B cell (primary cell): Measurements from ENCODE around the gene RSAD1. TPM values are rescaled to one million over a fixed set of nuclear protein-coding genes. Genes with fewer than 3 reads are reported as not detected.

ENCODE experiments used
- ATAC-seq: fragments of 200-7000 bp; cut with Tn5 transposase; one replicate; pipeline ENCODE4 v1.10.0; 2021; ENCODE audit warnings: low read depth, mild to moderate bottlenecking, moderate number of reproducible peaks, moderate library complexity
- CTCF ChIA-PET: fragments of 350-600 bp; sonication (Branson Sonifier 250); formaldehyde crosslinking; loops from one replicate; lab custom pipeline; 2021; ENCODE audit warnings: antibody characterized with exemption, inconsistent platforms; lab: Charles Lee
- POLR2A ChIA-PET: fragments of 350-600 bp; sonication (Branson Sonifier 250); formaldehyde crosslinking; loops from one replicate; lab custom pipeline; 2021; ENCODE audit warnings: antibody characterized with exemption; lab: Charles Lee
- DNase-seq: peaks from one replicate; pipeline ENCODE4 v3.0.0; 2013
- H2AFZ ChIP-seq: 2 replicates; pipeline ENCODE4 v1.6.1; 2012; ENCODE audit warnings: mild to moderate bottlenecking, low read depth, low read length; ENCODE audit not compliant: insufficient read depth, poor library complexity, severe bottlenecking
- H3K27ac ChIP-seq, 2 donors: 1 replicate in 1 of 2; 2 replicates in 1 of 2; pipeline ENCODE4 v1.5.1; 2012 to 2013; ENCODE audit warnings: low read length in 2 of 2, mild to moderate bottlenecking in 2 of 2, moderate library complexity in 1 of 2
- H3K27me3 ChIP-seq, 4 experiments: fragments of 200-600 bp in 1 of 4; sonication (generic) in 1 of 4; replicated peaks in 1 of 4; 1 replicate in 2 of 4; 2 replicates in 2 of 4; pipeline versions ENCODE4 v1.6.1 to v1.7.0; 2013 to 2016; ENCODE audit warnings: low read length in 3 of 4, mild to moderate bottlenecking in 2 of 4, mixed read lengths in 1 of 4, moderate library complexity in 1 of 4; ENCODE audit not compliant: insufficient read depth in 4 of 4, control insufficient read depth in 3 of 4; ENCODE audit errors: control extremely low read depth in 1 of 4
- H3K36me3 ChIP-seq, 2 experiments: replicated peaks in 1 of 2; 1 replicate in 1 of 2; 2 replicates in 1 of 2; pipeline versions ENCODE4 v1.6.1 to v1.7.1; 2013; ENCODE audit warnings: low read length in 1 of 2; ENCODE audit not compliant: insufficient read depth in 2 of 2, control insufficient read depth in 1 of 2; ENCODE audit errors: control extremely low read depth in 1 of 2, extremely low read depth in 1 of 2
- H3K4me1 ChIP-seq, 2 donors: fragments of 200-600 bp in 1 of 2; sonication (generic) in 1 of 2; 1 replicate in 1 of 2; 2 replicates in 1 of 2; pipeline versions ENCODE4 v1.5.1 to v1.6.1; 2013 to 2017; ENCODE audit warnings: low read length in 2 of 2; ENCODE audit not compliant: control insufficient read depth in 2 of 2, insufficient read depth in 2 of 2
- H3K4me2 ChIP-seq: replicated peaks from 2 replicates; pipeline ENCODE3; 2012; ENCODE audit warnings: mild to moderate bottlenecking, low read depth, low read length; ENCODE audit not compliant: poor library complexity, severe bottlenecking
- H3K4me3 ChIP-seq, 5 experiments: fragments of 200-600 bp in 1 of 5; sonication (generic) in 1 of 5; 1 replicate in 3 of 5; 2 replicates in 2 of 5; pipeline versions ENCODE4 v1.5.1 to v1.7.0; 2011 to 2016; ENCODE audit warnings: low read length in 4 of 5, mild to moderate bottlenecking in 4 of 5, low read depth in 2 of 5, control low read depth in 1 of 5, moderate library complexity in 1 of 5; ENCODE audit not compliant: insufficient read depth in 1 of 5; ENCODE audit errors: control extremely low read depth in 1 of 5, extremely low read depth in 1 of 5
- H3K79me2 ChIP-seq: fragments of 200-600 bp; sonication (generic); one replicate; pipeline ENCODE4 v1.6.0; 2016; ENCODE audit warnings: low read length; ENCODE audit not compliant: control insufficient read depth, insufficient read depth
- H3K9ac ChIP-seq: fragments of 200-600 bp; sonication (generic); 2 replicates; pipeline ENCODE4 v1.6.1; 2017; ENCODE audit warnings: mild to moderate bottlenecking, low read length, moderate library complexity
- H3K9me3 ChIP-seq, 3 donors: one replicate each; pipeline versions ENCODE4 v1.6.1 to v1.7.1; 2013; ENCODE audit warnings: low read length in 2 of 3; ENCODE audit not compliant: control insufficient read depth in 2 of 3, insufficient read depth in 1 of 3; ENCODE audit errors: control extremely low read depth in 1 of 3
- H4K20me1 ChIP-seq: 2 replicates; pipeline ENCODE4 v1.6.0; 2012; ENCODE audit warnings: mild to moderate bottlenecking, low read length; ENCODE audit not compliant: insufficient read depth, control insufficient read depth, poor library complexity, severe bottlenecking
- H3K27ac Mint-ChIP-seq: one replicate; pipeline ENCODE4 v1.8.0; 2021; ENCODE audit warnings: mixed read lengths
- H3K27me3 Mint-ChIP-seq: one replicate; pipeline ENCODE4 v1.8.0; 2021; ENCODE audit warnings: mixed read lengths
- H3K4me1 Mint-ChIP-seq: one replicate; pipeline ENCODE4 v1.8.0; 2021; ENCODE audit warnings: mixed read lengths
- H3K4me3 Mint-ChIP-seq: one replicate; pipeline ENCODE4 v1.8.0; 2021; ENCODE audit warnings: mixed read lengths
- H3K9me3 Mint-ChIP-seq: one replicate; pipeline ENCODE4 v1.8.0; 2022; ENCODE audit warnings: mixed read lengths; ENCODE audit not compliant: insufficient read depth
- EZH2 ChIP-seq: IDR thresholded peaks from 2 replicates; pipeline ENCODE4 v1.6.1; 2012; ENCODE audit warnings: borderline replicate concordance, low read depth, mild to moderate bottlenecking, moderate library complexity, low read length; ENCODE audit not compliant: insufficient read depth, poor library complexity, severe bottlenecking
- WGBS: methylation state at CpG from one replicate; pipeline ENCODE4 v1.1.5; 2013; ENCODE audit warnings: missing lambda C conversion rate; ENCODE audit not compliant: insufficient coverage; 5-methylcytosine and 5-hydroxymethylcytosine counted together
- intact Hi-C: fragments of 100-400 bp; cut with micrococcal nuclease; formaldehyde crosslinking; loops from one replicate; pipeline ENCODE4 v1.10.0; 2022
- polyA plus RNA-seq: library from polyadenylated mRNA; depleted of rRNA; stranded (reverse); fragments of >200 nt; gene quantifications from 2 replicates; pipeline ENCODE4 v1.2.3, GENCODE V29; 2012
- total RNA-seq, 2 donors: library from RNA; stranded (reverse); fragments of 120-200 nt in 1 of 2; gene quantifications; 1 replicate in 1 of 2; 2 replicates in 1 of 2; pipeline versions ENCODE4 v1.2.3 to v1.2.4, GENCODE V29; 2013 to 2022
- TF ChIP-seq, protein P1 (sequence below): fragments of 200-600 bp; IDR thresholded peaks from one replicate; pipeline ENCODE4 v1.8.0; 2022; ENCODE audit warnings: antibody characterized with exemption, mild to moderate bottlenecking

RSAD1 gene
- total and polyA plus RNA-seq, 2 donors (not counting 1 experiment from before 2014, with no cell fraction given), result 53.4 to 63.9 TPM

DNA sequence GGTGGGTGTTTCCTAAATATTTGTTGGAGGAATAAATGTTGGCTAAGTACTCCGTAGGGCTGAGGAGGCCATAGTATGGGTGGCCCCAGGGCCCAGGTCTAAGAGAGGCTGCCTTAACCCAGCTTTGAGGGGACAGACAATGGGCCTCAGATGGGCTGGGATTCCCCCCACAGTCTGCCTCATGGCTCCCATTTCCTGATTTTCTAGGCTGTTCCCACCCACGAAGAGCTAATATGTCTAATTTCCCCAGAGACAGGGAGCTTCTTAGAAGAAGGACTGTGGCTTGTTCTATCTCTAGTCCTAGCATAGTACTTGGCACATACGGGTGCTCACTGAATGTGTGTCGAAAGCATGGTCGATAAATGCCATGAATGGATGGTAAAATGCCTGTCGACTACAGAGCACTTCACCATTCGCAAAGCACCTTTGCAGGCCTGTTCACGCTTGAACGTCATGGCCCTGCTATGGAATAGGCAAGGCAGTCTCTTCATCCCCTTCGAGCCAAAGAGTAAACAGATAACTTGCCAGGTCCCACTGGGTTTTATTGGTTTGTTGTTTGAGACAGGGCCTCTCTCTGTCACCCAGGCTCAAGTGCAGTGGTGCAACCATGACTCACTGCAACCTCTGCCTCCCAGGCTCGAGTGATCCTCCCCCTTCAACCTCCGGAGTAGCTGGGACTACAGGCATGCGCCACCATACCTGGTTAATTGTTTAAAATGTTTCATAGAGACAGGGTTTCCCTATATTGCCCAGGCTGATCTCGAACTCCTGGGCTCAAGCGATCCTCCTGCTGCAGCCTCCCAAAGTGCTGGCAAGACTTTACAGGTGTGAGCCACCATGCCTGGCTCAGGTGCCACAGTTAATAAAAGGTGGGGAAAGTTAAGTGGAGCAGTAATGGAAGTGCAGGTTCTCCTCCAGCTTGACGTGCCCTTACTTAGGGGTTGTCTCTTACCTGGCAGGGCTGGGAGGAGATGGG, 19.7 kb upstream of the RSAD1 start:
- no peaks in the 10 kb centered on the region for H3K9me3 Mint-ChIP-seq
- ATAC-seq (no peak), DNase-seq (no peak)
- no peak overlapping the region for H3K27ac Mint-ChIP-seq
- Histone ChIP-seq H3K27ac (no peak overlapping the region), H3K9me3 (no peaks in the 10 kb centered on the region), H3K4me1 (peaks cover 0 to 1% of the 10 kb centered on the region in 2 donors), H2AFZ (no peak overlapping the region), H3K9ac (no peak overlapping the region), H3K36me3 (peaks cover 0 to 7% of the 10 kb centered on the region in 2 experiments), H3K4me2 (no peak overlapping the region), H3K4me3 (no peak overlapping the region), H4K20me1 (no peaks in the 10 kb centered on the region), H3K27me3 (no peaks in the 10 kb centered on the region), H3K79me2 (no peaks in the 10 kb centered on the region)
- no peak overlapping the region for H3K4me3 Mint-ChIP-seq
- H3K27me3 Mint-ChIP-seq, result no peaks in the 10 kb centered on the region
- 96% methylated on average over 10 of the region's 16 CpGs for WGBS
- intact Hi-C loops, result no loop called here
- TF ChIP-seq, protein P1, sequence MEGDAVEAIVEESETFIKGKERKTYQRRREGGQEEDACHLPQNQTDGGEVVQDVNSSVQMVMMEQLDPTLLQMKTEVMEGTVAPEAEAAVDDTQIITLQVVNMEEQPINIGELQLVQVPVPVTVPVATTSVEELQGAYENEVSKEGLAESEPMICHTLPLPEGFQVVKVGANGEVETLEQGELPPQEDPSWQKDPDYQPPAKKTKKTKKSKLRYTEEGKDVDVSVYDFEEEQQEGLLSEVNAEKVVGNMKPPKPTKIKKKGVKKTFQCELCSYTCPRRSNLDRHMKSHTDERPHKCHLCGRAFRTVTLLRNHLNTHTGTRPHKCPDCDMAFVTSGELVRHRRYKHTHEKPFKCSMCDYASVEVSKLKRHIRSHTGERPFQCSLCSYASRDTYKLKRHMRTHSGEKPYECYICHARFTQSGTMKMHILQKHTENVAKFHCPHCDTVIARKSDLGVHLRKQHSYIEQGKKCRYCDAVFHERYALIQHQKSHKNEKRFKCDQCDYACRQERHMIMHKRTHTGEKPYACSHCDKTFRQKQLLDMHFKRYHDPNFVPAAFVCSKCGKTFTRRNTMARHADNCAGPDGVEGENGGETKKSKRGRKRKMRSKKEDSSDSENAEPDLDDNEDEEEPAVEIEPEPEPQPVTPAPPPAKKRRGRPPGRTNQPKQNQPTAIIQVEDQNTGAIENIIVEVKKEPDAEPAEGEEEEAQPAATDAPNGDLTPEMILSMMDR, result no peak
- no peak for TF ChIP-seq EZH2
- CTCF ChIA-PET, result no interaction called here
- POLR2A ChIA-PET, result interaction anchor here (0.5 kb wide), 1 partner anchor 50 kb away, joined by 7 read pairs; no protein-coding TSS in a partner anchor
- peaks cover 9% of the 10 kb centered on the region for H3K4me1 Mint-ChIP-seq

DNA sequence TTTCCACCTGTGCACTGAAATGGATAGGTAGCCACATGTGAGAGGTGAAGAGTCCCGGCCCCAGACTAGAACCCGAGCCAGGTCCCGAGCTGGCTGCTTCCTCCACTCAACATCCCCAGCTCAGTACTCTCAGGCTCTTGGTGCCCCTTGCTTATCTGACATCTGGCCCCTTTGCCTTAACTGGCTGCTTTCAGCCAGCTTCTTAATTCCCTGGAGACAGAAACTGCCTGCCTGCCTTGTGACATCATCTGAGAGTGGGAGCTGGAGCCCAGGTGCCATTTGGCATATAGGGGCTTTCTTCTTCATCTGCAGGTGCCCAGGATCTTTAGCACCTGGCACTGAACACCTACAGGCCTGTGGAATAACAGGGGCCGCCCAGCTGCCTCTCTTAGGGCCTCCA, 18.9 kb upstream of the RSAD1 start:
- TF ChIP-seq, protein P1, result no peak
- no peak for TF ChIP-seq EZH2
- POLR2A ChIA-PET, result interaction anchor here (0.5 kb wide), 1 partner anchor 49 kb away, joined by 7 read pairs; no protein-coding TSS in a partner anchor
- CTCF ChIA-PET, result no interaction called here
- peaks cover 11% of the 10 kb centered on the region for H3K4me1 Mint-ChIP-seq
- intact Hi-C loops, result no loop called here
- H3K4me3 ChIP-seq, result no peak overlapping the region
- no peaks in the 10 kb centered on the region for H3K9me3 Mint-ChIP-seq
- H3K4me3 Mint-ChIP-seq, result no peak overlapping the region
- 92% methylated on average over 4 of the region's 4 CpGs for WGBS
- H3K9ac ChIP-seq, result no peak overlapping the region
- no peak overlapping the region for H2AFZ ChIP-seq
- H3K9me3 ChIP-seq, result no peaks in the 10 kb centered on the region
- no peak overlapping the region for H3K27ac Mint-ChIP-seq
- H3K36me3 ChIP-seq, result peaks cover 0 to 7% of the 10 kb centered on the region in 2 experiments
- H3K27me3 Mint-ChIP-seq, result no peaks in the 10 kb centered on the region
- no peaks in the 10 kb centered on the region for H3K79me2 ChIP-seq
- ATAC-seq (no peak), DNase-seq (no peak)
- H3K4me2 ChIP-seq, result no peak overlapping the region
- H4K20me1 ChIP-seq, result no peaks in the 10 kb centered on the region
- H3K27ac ChIP-seq, result no peak overlapping the region
- H3K27me3 ChIP-seq, result no peaks in the 10 kb centered on the region
- peaks cover 0 to under 1% of the 10 kb centered on the region in 2 donors for H3K4me1 ChIP-seq
